GM19328 (cell line): ENCODE results near the gene COL16A1.

Experiments
- ATAC-seq: cut with Tn5 transposase; IDR thresholded peaks from one replicate; pipeline ENCODE4 v1.9.1; 2021; ENCODE audit warnings: mild to moderate bottlenecking, moderate library complexity; ENCODE audit not compliant: unreplicated experiment

Gene COL16A1

DNA sequence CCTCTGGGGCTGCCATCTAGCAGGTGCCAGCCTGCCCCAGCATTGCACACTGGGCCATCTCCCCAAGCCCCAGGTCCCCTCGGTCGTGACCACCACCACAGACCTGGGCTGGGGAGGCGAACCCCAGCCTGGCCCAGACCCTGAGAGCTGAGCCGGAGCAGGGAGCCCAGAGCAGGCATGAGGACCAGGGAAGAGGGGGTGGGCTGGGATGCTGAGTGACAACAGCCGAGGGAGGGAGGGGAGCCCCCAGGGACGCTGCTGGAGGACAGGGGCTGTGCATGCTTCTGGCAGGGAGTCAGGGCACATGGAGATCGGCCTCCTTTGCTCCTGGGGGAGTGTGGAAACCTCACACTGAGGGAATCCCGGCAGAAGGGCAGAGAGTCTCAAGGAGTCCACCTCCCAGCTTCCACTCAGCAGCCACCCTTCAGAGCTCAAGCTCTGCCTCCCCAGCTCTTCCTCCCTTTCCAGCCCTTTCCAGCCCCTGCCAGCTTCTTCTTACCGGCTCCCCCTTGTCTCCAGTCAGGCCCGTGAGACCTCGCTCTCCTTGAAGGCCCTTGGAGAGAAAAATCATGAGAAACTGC, 35.4 kb downstream of the COL16A1 start:
- no peak for ATAC-seq

DNA sequence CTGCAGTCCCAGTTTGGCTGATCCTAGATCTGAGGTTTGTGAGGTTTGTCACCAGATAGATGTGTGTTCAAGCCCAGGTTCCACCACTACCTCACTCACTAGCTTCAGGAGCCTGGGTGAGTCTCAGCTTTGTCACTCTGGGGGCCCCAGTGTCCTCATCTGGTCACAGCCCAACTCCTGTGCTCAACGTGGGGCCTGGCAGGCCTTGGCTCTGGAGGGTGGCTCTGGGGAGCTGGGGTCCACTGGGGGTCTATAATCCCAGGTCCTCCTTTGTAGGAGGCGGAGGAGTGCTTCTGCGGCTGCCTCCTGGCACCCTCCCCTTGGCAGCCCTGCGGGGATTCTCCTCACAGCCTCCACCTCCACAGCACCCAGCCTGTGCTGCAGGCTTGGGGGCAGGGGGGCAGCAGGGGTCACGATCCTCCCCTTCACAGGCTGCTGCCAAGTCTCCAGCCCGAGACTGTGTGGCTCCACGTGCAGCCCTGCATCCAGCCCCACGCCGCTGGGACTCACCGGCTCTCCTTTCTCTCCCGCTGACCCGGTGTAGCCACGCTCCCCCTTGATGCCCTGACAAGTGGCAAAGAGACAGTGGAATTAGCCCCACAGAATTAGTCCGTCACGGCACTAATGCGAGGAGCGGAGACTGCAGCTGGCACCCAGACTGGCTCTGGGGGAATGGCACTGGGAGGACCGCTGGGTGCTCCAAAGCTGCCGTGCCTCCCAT, 36.6 kb downstream of the COL16A1 start:
- ATAC-seq, result no peak

DNA sequence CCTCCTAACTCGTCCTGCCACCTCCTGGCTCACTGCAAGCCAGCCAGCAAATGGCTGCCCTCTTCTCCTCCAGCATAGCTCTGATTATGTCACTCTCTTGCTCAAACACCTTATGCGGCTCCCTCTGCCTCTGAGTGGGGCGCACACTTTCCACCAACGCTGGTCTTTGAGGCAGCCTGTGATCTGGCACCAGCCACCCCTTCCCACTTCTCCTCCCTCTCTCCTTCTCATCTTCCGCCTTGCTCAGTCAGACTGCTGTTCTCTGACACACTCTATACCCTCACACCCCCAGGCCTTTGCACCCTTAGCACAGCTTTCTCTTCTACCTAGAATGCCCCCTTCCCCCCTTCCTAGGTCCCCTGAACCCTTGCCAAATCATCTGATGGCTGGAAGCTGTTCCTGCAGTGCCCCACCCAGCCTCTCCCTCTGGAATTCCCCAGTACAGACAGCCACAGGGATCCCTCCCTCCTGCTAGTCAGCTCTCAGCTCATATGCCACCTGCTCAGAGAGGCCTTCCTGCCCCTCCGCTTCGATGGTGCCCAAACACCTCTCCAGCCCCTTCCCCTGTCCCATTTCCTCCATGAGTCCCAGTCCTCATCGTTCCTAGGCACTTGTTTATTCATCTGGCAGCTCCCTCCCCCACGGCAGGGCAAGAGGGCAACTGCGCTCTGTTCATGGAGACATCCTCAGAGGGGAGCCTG, 37.4 kb downstream of the COL16A1 start:
- no peak for ATAC-seq

- ATAC-seq, result no peak
Observed at GRCh38 chr1:31665234-31665878, 38.5 kb downstream of the COL16A1 start.

GRCh38 chr1:31664528-31664927, 39.3 kb downstream of the COL16A1 start:
- ATAC-seq, result no peak

DNA sequence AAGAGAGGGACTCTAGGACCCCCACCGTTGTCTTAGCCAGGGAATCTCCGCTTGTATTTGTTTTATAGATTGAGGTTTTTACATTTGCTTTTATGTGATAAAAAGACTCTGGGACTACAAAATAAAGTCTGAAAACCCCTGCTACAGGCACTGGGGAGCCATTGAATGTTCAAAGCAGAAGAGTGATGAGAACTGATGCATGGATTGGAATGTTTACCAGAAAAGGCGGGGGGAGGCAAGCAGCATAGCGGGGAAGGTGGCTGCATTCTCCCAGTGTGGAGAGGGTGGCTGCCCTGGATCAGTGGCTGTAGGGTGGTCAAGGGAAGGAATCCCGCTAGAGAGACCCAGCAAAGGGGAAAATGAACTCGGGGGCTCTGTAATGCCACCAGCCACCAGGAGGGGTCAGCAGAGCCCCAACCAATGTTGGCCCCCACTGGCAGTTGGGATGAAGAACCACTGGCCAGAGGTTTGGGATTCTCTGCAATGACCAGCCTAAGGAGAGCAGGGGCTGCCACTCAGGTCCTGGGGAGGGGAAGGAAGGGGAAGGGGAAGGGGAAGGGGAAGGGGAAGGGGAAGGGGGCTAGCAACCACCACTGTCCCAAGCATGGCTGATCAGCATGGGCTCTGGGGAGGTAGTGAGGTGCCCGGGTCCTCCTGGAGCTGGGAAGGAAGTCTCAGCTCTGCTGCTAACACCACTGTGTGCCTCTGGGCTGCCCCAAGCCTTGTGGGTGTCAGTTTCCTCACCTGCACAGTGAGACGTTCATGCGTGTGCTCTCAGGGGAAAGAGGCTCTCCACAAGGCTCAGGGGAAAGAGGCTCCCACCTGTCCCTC, 40.0 kb downstream of the COL16A1 start:
- no peak for ATAC-seq

DNA sequence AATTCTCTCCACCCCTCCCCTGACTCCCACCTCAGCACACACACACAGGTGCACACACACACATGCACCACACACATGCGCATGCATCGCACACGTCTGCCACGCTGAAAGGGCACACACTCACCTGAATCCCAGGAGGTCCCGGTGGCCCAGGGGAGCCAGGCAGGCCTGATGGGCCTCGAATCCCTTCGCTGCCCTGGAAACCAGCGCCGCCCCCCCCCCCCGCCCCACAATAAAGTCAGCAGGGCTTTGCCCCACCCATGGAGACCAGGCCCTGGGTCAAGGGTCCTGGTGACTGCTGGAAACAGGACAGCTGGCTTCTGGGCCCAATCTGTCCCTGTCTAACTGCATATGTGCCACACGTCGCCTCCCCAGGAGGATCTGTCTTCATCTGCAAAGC, 41.4 kb downstream of the COL16A1 start:
- no peak for ATAC-seq

GRCh38 chr1:31661856-31662255, 42.0 kb downstream of the COL16A1 start:
- ATAC-seq, result no peak

GRCh38 chr1:31660871-31661455, 42.9 kb downstream of the COL16A1 start:
- no peak for ATAC-seq

- no peak for ATAC-seq
Observed at GRCh38 chr1:31659889-31660288, 43.9 kb downstream of the COL16A1 start.

DNA sequence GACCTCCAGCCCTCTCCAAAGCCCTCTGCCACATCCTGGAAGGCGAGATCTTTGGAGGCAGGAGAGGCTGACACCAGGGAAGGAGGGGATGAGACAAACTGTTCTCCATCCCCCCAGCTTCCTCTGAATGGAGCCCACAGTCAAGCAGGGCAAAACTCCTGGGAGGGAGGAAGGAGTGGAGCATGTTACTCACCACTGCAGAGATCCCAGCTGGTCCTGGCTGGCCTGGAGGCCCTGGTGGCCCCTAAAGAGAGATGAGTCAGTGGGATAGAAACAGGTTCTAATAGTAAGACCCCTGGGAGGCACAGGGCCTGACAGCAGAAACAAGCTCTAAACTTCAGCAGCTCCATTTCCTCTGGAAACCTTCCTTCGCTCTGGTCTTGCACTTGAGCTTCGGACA, 45.1 kb downstream of the COL16A1 start:
- ATAC-seq, result no peak

DNA sequence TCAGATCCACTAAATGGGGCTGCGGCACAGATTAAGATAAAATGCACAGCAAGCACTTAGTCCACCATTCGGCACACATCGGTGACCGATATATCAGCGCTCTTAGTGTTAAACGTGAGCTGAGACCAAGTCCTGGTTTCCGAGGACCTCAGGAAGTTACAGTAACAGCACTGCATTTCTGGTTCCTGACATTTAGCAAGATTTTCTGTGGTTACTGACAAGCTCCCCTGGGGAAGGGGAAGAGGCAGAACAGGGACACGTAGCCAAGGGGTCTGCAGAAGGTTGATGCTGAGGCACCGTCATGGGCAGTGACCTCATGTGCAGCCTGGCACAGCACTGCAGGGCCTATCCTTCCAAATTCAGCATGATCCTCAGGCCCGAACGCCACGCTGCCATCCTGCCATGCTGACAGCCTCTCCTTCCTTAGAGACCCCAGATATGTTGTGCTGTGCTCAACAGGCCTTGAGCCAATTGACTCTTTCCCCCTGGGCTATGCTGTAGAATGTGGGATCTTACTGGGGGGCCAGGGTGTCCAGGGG, 45.8 kb downstream of the COL16A1 start:
- no peak for ATAC-seq

GRCh38 chr1:31657020-31657804, 46.6 kb downstream of the COL16A1 start:
- no peak for ATAC-seq

- no peak for ATAC-seq
Observed at GRCh38 chr1:31655756-31656155, 48.1 kb downstream of the COL16A1 start.

- no peak for ATAC-seq
Observed at GRCh38 chr1:31655104-31655503, 48.7 kb downstream of the COL16A1 start.

- no peak for ATAC-seq
Observed at GRCh38 chr1:31654474-31654776, 49.4 kb downstream of the COL16A1 start.

DNA sequence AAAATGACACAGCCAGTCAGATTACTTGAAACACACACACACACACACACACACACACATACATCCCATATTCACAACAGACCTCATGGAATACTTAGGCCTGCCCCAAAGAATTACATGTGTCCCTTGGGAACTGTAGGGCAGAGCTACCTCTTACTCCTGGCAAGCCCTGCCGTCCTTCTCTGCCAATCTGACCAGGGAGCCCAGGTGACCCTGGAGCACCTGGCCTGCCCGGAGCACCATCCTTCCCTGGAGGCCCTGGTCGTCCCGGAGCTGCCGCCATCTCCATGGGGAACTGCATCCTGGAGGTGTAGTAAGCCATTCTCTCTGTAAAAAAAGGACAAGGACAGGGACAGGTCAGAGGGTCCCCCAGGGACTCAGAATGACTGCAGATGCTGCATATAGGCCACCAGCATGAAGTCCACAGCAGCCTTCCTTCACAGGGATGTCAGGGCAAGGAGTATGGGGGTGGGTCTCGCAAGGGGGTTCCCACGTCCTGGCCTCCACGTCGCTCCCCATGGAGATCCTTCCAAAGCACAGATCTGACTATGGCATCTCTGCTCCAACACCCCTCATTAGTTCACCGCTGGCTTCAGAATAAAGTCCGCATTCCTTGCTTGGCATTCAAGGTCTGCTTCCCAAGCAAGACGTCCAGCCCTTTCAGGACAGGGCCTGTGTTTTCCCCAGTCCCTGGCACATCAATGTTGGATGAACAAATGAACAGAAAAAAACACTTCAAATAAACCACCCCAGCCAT, 49.9 kb downstream of the COL16A1 start:
- ATAC-seq, result no peak

GRCh38 chr1:31652891-31653499, 50.8 kb downstream of the COL16A1 start:
- ATAC-seq, result no peak
